Skeletal muscle cell (primary cell): ENCODE data around the gene PHF14.

Experiments used
- DNase-seq: peaks from one replicate; pipeline ENCODE4 v3.0.0-alpha.2; 2010; ENCODE audit warnings: low read depth
- H3K4me3 ChIP-seq: 2 replicates; pipeline ENCODE4 v1.5.1; 2011; ENCODE audit warnings: low read depth, mild to moderate bottlenecking, control low read depth, low read length, moderate library complexity

Gene PHF14

DNA sequence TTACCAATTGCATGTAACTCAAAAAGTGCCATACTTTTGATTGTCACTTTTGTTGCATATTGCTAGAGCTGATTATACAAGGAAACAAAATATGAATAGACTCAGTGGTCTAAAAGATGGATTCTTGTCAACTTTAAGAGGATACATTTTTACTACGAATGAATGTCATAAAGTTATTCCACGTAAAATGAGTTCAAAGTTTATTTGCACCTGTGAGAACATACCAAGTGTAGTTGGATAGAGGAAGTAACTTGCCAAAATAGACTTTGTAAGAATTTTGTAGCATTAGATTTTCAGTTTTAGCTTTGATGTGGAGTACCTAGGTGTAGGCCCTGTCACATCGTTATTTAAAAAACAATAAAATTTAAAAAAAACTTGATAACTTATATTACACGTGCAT lies 106.2 kb downstream of the PHF14 start:
- DNase-seq: no peak
- H3K4me3 ChIP-seq: no peak overlapping the region

DNA sequence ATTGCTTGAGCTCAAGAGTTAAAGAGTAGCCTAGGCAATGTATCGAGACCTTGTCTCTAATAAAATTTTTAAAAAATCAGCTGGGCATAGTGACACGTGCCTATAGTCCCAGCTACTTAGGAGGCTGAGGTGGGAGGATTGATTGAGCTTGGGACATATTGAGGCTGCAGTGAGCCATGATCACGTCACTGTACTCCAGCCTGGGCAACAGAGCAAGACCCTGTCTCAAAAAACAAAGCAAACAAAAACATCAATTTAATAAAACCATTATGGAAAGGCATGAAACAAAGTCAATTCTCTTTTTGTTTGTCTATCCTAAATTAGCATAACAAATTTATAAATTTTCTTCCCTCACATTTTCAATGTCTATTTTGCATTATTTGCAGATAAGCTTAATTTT lies 108.4 kb downstream of the PHF14 start:
- DNase-seq: no peak
- H3K4me3 ChIP-seq: no peak overlapping the region

DNA sequence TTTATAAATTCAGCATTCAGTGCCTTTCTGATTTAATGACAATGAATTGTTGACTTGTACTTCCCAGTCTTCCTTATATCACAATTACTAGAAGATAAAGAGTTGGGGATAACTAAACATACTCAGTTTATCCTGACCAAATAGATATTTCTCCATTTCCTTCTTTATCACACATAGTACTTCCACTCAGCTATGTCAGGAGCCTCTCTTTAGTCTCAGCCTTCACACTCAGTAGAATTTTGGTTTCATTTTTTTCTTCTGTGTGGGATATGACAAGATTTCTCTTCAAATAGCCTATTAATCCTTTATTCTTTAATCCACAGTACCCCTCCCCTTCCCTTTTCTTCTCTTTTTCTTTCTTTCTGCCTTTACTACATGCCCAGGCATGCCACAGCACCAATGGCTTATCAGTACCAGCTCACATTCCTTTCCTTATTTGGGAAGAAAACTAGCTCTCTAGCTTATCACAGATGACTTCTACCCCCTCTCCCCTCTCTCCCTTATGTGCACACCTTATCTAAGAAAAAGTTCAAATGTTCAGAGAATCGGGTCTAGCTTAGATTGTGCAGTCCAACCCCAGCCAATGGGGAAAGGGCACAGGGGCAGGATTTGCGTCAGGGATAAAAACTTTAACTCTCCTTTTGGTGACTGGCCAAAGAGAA lies 109.0 kb downstream of the PHF14 start:
- no peak overlapping the region for H3K4me3 ChIP-seq
- no peak for DNase-seq

DNA sequence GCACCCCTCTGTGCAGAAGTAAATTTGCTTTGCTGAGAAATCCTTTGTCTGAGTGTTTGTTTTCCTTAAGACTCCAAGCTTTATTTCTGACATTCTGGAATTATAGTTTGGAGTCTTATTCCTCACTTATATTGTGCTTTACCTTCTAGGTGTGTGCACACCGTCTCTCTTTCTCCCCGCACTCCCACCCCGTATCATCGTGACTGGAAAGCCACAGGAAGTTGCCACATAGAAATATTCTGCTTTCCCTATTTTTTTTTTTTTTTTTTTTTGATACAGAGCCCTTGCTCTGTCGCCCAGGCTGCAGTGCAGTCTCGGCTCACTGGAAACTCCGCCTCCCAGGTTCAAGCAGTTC lies 109.5 kb downstream of the PHF14 start:
- H3K4me3 ChIP-seq: no peak overlapping the region
- no peak for DNase-seq

DNA sequence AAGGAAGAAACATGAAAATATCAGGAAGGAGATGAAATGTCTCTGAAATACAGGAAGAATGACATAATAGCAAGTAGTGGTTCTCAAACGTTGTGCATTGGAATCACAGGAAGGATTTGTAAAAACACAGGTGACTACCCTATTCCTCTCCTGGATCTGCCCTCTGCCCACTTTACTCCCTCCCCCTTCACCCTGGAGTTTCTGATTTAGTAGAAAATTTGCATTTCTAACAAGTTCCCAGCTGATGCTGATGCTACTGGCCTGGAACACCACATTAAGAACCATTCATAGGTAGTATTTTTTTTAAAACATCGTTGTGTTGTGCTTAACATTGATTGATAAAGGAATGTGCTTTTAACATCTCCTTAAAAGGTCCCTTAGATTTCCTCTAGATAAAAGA lies 130.9 kb downstream of the PHF14 start:
- no peak for DNase-seq

DNA sequence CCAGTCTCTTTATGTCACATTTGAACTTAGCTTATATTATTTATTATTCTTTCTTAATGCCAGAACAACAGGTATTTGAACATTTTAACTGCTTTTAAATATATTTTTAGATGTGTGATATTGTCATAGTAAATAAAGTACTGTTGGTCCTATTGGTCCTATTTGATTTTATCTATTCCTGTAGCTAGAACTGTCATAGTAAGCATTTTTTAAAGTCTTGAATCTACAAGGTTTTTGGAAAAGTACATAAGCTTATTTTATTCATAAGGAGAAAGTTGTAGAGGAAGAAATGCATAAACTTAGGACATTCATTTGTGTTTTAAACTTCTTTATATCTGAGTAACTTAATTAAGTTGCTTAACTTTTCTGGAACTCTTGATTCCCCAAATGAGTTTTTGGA lies 136.0 kb downstream of the PHF14 start:
- no peak for DNase-seq
- no peak overlapping the region for H3K4me3 ChIP-seq

More for the DNA sequence above, 130.9 kb downstream of the PHF14 start:
- H3K4me3 ChIP-seq: no peak overlapping the region

DNA sequence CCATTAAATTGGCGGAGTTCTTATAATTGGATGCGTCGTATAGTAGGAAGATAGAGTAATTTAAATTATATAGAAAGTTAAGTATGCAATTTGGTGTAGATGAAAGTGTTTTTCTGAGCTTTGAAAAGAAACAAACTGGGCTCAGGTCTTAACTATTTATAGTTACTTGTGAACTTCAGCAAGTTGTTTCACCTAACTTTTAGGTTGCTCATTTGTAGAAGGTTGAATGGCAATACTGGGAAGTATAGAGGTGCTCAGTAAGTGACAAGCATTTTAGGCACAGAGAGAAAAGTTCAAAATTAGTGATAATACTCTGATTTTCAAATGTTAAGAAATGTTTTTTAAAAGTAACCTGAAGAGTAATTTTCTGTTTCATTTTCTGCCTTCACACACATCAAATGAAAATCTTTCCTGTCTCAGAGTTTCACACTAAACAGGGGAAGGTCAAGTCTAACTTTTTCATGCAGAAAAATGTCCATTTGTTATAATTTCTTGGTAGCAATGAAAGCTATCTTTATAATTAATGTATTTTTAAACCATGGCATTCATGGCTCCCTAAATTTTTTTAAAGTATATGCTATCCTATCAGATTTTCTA lies 146.5 kb downstream of the PHF14 start:
- no peak overlapping the region for H3K4me3 ChIP-seq
- DNase-seq: no peak

DNA sequence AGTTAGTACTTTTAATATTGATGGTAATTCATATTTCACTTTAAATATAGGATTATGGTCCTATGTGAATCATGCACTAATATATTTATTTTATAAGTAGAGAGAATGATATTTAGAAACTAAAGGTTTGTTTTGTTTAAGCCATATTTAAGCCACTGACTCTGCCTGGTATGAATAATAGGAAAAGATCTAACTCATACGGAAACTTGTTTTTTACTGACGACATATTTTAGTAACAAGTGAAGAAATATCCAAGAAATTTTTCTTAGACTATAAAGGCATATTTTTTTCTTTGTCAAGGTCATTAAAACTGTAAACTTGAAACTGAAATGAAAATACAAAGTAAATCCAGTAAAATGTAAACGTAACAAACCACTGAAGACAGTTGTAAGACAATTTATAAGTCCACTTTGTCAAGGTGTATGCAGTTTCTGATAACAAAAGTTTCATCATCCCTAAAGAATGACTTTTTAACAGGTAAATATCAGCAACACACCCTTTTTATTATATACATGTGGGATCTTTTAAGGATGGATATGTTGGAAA lies 147.1 kb downstream of the PHF14 start:
- DNase-seq: no peak
- no peak overlapping the region for H3K4me3 ChIP-seq

DNA sequence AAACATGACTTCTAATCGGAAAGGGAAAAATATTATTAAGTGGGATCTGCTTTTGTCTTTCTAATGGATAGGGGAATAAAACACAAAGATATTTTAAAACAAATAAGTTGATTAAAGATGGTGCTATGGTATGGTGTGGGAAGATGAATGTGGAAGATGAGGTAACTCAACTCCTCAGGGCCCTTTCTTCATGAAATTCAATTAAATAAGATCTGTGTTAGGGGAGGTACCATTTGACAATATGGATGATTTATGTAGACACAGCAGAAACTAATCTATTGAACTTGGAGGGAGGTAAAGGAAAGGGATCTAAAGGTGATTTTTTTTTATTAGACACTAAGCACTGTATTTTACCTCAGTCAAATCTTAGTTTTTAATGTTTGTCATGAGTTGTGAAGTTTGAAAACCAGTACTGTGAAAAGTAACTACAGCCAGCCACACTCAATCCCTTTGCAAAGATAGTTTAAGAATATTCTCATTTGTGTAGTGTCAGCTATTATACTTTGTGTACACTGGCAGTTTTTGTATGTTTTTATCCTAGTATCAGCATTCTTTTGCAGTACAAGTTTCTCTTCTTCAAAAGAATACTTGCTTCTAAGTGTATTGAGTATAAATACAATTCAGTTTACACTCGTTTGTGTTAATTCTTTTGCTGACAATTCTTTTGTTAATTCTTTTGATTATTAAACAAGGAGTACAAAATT lies 151.3 kb downstream of the PHF14 start:
- no peak overlapping the region for H3K4me3 ChIP-seq
- no peak for DNase-seq

DNA sequence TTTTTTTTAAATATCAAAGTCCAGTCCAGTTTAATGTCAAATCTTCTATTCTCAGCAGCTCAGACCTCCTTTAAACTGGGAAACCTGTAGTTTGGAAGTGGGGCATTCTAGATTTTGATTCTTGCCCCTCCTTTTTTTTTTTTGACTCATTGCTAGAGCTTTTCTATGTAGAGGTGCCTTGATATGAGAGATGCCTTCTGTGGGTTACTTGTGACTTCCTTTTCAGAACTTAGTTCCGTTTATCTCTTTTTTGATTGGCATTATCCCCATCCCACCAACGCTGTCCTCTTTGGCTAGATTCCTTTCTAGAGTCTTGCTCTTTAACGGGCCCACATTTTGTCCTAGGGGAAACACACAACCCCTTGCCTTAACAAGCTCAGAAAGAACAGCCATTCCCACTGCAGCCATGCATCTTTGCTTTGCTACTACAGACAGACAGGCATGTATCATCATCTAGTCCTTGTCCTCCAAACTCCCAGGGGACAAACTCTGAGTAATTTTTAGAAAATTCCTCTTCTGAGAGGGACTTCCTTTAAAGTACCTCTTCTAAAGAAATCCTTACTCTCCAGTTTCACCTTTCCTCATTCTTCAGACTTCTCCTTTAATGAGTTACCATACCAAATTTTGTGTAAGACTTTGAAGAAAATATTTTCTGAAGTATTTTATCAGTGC lies 153.6 kb downstream of the PHF14 start:
- DNase-seq: no peak

DNA sequence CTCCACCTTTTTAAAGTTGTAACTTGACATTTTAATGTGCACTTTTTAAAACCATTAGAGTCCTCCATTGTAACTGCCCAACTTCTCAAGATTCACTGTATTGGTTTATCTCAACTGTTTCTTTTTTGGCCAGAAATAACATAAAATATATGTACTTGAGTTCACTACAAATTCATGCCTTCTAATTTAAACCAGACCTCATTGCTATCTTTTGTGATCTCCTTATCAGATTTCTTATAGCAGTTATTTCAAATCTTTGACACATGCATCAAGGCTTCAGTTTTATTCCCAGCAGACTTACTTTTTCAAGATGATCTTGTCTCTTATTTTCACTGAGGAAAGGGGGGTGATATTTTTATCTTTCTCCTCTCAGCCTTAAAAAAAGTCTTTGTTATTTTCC lies 154.3 kb downstream of the PHF14 start:
- H3K4me3 ChIP-seq: no peak overlapping the region
- DNase-seq: no peak

More for the DNA sequence above, 153.6 kb downstream of the PHF14 start:
- H3K4me3 ChIP-seq: no peak overlapping the region

DNA sequence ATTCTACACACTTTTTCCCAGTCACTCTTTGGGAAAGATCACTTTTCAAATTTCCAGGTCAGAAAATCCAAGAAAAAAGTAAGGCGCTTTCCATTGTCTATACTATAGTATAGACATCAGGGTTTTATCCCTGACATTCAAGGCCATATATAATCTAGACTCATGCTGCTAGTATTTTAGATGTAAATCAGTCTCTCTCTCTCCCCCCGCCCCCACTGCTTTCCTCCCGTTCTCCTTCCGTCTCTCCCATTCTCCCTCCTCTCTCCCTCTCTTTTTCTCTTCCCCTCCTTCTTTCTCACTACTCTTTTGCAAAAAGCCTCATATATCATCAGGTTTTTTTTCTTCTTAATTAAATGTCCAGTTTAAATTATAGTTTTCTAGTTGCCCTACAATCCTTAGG lies 154.8 kb downstream of the PHF14 start:
- DNase-seq: no peak
- H3K4me3 ChIP-seq: no peak overlapping the region

DNA sequence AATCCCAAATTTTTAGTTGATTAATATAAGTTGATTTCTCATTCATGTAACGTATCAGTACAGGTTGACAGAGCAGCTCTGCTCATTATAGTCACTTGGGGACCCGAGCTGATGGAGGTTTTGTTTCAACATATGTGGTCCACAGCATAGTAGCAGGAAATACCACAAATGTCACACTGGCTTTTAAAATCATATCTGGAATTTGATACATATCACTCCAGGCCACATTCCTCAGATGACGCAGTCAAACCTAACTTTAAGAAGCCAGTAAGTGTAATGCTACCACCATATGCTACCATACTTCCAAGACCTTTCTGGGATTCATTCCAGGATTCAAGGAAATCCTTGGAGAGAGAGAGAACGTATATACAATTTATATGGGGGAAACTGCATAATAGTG lies 156.3 kb downstream of the PHF14 start:
- H3K4me3 ChIP-seq: no peak overlapping the region
- DNase-seq: peak; percentile 54

DNA sequence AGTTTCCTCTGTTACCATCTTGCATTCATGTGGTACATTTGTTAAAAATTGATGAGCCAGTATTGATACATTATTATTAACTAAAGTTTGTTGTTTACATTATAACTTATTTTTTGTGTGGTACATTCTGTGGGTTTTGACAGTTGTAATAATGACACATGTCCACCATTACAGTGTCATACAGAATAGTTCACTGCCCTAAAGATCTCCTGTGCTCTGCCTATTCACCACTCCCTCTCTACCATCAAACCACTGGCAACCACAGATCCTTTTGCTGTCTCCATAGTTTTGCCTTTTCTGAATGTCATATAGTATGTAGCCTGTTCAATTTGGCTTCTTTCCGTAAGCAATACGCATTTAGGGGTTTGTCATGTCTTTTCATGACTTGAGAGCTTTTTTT lies 156.9 kb downstream of the PHF14 start:
- no peak overlapping the region for H3K4me3 ChIP-seq
- DNase-seq: no peak

DNA sequence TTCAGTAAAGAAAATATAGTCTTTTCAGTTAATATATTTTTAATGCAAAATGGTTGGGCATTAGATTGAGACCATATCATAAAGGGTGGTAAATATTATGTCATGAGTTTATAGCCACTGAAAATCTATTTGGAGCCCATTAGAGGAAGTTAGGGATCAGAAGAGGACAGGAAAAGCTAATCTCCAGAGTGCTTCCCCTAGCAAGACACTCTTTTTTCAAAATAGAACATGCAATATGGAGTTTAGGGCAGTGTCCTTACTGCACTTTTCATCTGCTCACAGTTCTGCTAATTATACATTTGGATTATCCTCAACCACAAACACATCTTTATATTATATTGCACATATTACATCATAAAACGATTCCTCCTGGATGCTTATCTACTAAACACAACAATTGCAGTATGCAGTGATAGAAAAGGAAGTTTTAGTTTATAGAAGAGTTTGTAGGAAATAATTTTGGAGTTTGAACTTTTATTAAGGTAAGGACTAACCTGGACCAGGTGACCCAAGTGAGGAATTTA lies 159.8 kb downstream of the PHF14 start:
- no peak overlapping the region for H3K4me3 ChIP-seq
- no peak for DNase-seq

DNA sequence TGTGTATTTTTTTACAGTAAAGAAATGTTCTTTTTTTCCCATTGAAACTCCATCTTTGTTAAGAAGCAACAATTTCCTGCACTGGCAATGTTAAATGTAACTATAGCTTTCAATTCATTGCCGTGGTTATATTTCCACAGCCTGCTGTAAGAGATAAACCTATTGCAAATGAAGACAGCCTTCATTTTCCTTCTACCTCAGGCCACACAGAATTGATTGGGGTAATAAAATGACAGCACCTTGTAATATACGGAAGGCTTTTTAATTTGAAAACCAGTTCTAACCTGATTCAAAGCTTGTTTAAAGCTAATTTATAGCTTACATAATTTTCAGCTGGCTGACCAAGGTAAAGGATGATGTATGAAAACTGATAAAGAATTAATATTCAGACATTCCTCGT lies 161.9 kb downstream of the PHF14 start:
- DNase-seq: no peak
- H3K4me3 ChIP-seq: no peak overlapping the region

DNA sequence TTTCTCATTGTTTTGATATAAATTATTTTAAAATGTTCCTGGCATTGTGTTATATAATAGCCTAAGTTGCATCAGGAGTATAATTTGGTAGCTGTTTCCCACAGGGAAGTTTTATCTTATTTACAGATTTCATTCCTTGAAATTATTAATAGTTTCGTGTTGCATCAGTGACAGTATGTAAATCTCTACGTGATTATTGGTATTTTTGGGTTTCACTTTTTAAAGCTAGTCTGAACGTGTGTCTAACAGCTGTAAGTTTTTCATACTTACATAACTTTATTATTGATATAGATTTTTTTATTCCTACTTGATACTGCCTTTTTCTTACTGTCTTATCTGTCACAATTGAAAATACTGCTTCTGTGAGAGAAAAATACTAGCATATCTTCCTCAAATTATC lies 167.9 kb downstream of the PHF14 start:
- DNase-seq: no peak
- no peak overlapping the region for H3K4me3 ChIP-seq

DNA sequence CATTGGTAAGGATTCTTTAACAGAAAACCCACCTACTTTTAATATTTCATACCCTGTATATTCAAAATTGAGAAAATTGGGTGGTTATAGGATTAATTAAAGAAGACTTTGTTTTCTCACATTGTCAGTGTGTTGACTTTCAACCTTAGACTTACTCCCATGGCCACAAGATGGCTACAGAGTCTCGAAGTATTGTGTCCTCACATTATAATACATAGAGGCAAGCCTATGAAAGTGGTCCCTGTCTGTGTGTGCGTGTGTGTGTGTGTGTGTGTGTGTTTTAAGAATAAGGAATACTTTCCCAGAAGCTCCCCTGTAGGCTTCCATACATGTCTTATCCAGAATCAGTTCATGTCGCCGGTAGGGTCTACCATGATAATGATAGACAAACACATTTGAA lies 180.0 kb downstream of the PHF14 start:
- no peak overlapping the region for H3K4me3 ChIP-seq
- no peak for DNase-seq

DNA sequence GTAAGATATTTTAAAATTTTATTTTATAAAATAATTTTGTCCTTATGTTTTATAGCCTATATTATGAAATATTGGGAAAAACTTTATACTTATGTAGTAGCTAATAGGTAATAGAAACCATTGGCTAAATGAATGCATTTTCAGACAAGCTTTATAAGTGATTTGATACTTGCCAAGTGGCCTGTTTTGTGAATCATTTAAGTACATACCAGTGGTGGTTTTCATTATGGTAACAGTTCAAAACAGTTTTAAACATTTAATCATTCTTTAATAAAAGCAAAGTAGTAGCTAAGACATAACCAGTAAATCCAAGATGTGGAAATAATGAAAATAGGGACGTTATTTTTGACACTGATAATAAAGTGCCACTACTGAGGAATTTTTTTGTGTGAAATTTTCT lies 182.2 kb downstream of the PHF14 start:
- no peak for DNase-seq
- no peak overlapping the region for H3K4me3 ChIP-seq

DNA sequence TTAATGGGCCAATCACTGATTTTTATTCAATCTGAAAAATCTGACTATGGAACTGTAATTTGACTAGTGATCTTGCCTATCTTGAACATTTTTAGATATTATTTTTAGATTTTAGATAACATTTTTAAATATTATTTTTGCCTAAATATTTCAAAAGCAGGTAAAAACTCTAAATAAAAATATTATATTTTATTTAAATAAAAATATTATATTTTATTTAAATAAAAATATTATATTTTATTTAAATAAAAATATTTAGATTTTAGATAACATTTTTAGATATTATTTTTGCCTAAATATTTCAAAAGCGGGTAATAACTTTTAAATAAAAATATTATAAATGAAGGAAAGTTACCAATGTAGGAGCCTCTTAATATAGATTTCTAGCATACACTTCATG lies 187.8 kb downstream of the PHF14 start:
- H3K4me3 ChIP-seq: no peak overlapping the region
- DNase-seq: no peak
